ENCODE data around the gene ROPN1L. TPM values are rescaled to one million over a fixed set of nuclear protein-coding genes. Genes with fewer than 3 reads are reported as not detected.

The ROPN1L gene
- total RNA-seq (2016; rRNA removed; fragmentation: Illumina TruSeq; extraction: Trizol) (not detected in 2 replicates), polyA plus RNA-seq (2011; rRNA removed) (0.08 TPM in 1 of 2 replicates, not detected in the other), polyA minus RNA-seq (2011; rRNA and poly(A)+ RNA removed; ENCODE audit: low replicate concordance) (0.23 and 0.62 TPM in 2 replicates), Bru-seq, nascent RNA (percentile 28 among the genes with signal in this experiment), BruChase-seq, experiment 1, labeled RNA remaining after a 6-hour chase (percentile 36 among the genes with signal in this experiment), BruChase-seq, experiment 2, labeled RNA remaining after a 2-hour chase (percentile 25 among the genes with signal in this experiment)
- not detected in 2 replicates for total RNA-seq (2016; cell fraction: cytosol; rRNA removed; fragmentation: Illumina TruSeq; extraction: Trizol; ENCODE audit: low read depth)
- total RNA-seq (2016; cell fraction: insoluble cytoplasmic fraction; rRNA removed; fragmentation: Illumina TruSeq; extraction: Trizol) = not detected in 2 replicates
- not detected in 2 replicates for total RNA-seq (2016; cell fraction: membrane; rRNA removed; fragmentation: Illumina TruSeq; extraction: Trizol)
- not detected in 2 replicates for total RNA-seq (2016; cell fraction: nucleus; rRNA removed; fragmentation: Illumina TruSeq; extraction: Trizol)
- 0.11 TPM in 1 of 2 replicates, not detected in the other for polyA plus RNA-seq (2011; cell fraction: cytosol; rRNA removed)
- polyA plus RNA-seq (2011; cell fraction: nucleus; rRNA removed) = 0.14 and 0.66 TPM in 2 replicates
- not detected in 2 replicates for polyA plus RNA-seq (2012)
- polyA plus RNA-seq (2016; cell fraction: cytosol; fragmentation: Illumina TruSeq; extraction: Trizol; ENCODE audit: low read depth) = not detected in 2 replicates
- polyA plus RNA-seq (2016; cell fraction: insoluble cytoplasmic fraction; fragmentation: Illumina TruSeq; extraction: Trizol; ENCODE audit: low read depth) = not detected in 2 replicates
- not detected in 2 replicates for polyA plus RNA-seq (2016; cell fraction: membrane; fragmentation: Illumina TruSeq; extraction: Trizol; ENCODE audit: low read depth)
- not detected in 2 replicates for polyA plus RNA-seq (2016; cell fraction: nucleus; fragmentation: Illumina TruSeq; extraction: Trizol; ENCODE audit: insufficient read depth, low read depth)
- polyA minus RNA-seq (2011; cell fraction: cytosol; rRNA and poly(A)+ RNA removed) = not detected in 2 replicates
- polyA minus RNA-seq (2011; cell fraction: nucleus; rRNA and poly(A)+ RNA removed) = 0.99 and 1.3 TPM in 2 replicates
- long read RNA-seq, experiment 1 = 0 reads
- long read RNA-seq, experiment 2 = 0 reads

DNA sequence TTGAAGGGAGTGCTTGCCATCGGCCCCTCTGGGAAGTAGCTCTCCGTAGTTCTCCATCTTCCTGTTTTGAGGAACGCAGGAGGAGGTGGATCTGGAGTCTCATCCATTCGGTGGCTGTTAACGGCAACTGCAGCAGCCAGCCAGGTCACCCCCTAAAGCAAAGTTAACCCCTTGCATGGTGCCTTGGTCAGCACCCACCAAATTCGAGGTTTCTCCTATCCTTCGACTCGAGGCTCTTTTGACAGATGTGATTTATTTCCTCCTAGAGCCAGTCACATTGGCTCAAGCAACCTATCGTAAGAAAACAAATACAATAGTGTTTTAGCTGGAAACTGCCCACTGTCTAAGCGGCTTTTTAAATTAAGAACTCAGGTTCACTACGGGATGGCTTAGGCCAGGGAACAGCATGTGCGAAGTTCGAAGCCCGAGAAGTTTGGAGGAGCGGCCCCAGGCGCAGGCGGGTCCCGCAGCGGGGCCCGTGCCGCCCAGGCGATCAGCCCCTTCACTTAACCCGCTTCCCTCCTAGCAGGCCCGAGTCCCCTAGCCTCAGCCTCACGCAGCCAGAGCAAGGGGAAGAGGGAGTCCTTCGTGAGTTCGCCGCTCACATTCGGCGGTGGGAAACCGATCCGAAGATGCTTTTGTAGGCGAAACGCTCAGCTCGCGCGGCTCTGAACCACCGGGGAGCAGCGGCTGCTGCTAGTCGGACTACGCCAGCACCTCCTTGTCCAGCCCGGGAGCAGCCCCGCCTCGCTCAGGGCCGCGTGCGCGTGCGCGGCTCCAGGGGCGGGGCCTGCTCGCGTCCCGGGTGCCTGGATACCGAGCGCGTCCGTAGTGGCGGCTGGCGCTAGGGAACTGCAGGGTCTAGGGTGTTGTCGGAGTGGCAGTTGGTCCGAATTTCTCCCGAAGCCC is at the start of gene ROPN1L:
ROPN1L (plus strand) TSS at position 797 of the 909 bp plus-strand sequence. CDS start 289 bp downstream, outside the sequence.
- H3K9ac ChIP-seq (ENCODE audit: insufficient read depth, low read depth, low read length) = peak within 1 kb of the TSS; percentile 40
- no peak within 1 kb of the TSS for H3K27ac ChIP-seq (ENCODE audit: extremely low read length, insufficient read depth, low read length)
- peaks cover 23% of the 10 kb centered on the region for H3K4me1 ChIP-seq (ENCODE audit: insufficient read depth, low read length)
- intact Hi-C loops (cut with micrococcal nuclease; ENCODE audit: unreplicated experiment) (no loop called here), in situ Hi-C loops (cut with HindIII; ENCODE audit: extremely low pct_ligation_motif_present, low pct_unique_long_range_greater_than_20kb) (no loop called here)
- no peaks in the 10 kb centered on the region for H3K79me2 ChIP-seq (ENCODE audit: insufficient read depth, low read length)
- peak; percentile 62 for DNase-seq (ENCODE audit: low spot score)
- FAIRE-seq = no peak
- WGBS (ENCODE audit: low lambda C conversion rate) = 1% methylated on average over 22 of the region's 63 CpGs
- ChIA-PET POLR2A (interaction anchor here (0.8 kb wide), 1 partner anchor 88 kb away, joined by 3 read pairs; the partner anchor contains the start of gene MARCHF6), CTCF (ENCODE audit: low intra/inter-chr PET ratio, low total read pairs) (no interaction called here)
- peak within 1 kb of the TSS; percentile 9 for H2AFZ ChIP-seq (ENCODE audit: low read length)
- H3K36me3 ChIP-seq (replicated peaks in 1 of 2; ENCODE audit: control insufficient read depth in 1 of 2, insufficient read depth in 2 of 2, low read length in 2 of 2) = 0 out of 5 replicates have a peak, but pooled peaks cover 0 to 4% of the 10 kb centered on the region in 2 experiments
- peak within 1 kb of the TSS; percentile 94 for H3K4me2 ChIP-seq (ENCODE audit: low read depth, low read length)
- ATAC-seq = peak; percentile 97
- H4K20me1 ChIP-seq (ENCODE audit: insufficient read depth, low read length) = no peaks in the 10 kb centered on the region
- H3K4me3 ChIP-seq (replicated peaks in 1 of 3; ENCODE audit: insufficient read depth in 1 of 3, low read depth in 2 of 3, low read length in 3 of 3) = peak within 1 kb of the TSS; percentile 56 to 83 (median 65)
- H3K27me3 ChIP-seq (ENCODE audit: control insufficient read depth in 1 of 2, insufficient read depth in 2 of 2, low read length in 2 of 2) = peaks cover 0 to 15% of the 10 kb centered on the region in 2 experiments; a peak in 3 of 5 replicates
- no TSS peak for BruUV-seq (replicated peaks)
- H3K9me3 ChIP-seq (ENCODE audit: low read length) = no peaks in the 10 kb centered on the region
- TF ChIP-seq ZEB1 (IDR thresholded peaks at IDR 0.05; ENCODE audit: insufficient replicate concordance, low read depth) = no peak
- TF ChIP-seq, protein P1, sequence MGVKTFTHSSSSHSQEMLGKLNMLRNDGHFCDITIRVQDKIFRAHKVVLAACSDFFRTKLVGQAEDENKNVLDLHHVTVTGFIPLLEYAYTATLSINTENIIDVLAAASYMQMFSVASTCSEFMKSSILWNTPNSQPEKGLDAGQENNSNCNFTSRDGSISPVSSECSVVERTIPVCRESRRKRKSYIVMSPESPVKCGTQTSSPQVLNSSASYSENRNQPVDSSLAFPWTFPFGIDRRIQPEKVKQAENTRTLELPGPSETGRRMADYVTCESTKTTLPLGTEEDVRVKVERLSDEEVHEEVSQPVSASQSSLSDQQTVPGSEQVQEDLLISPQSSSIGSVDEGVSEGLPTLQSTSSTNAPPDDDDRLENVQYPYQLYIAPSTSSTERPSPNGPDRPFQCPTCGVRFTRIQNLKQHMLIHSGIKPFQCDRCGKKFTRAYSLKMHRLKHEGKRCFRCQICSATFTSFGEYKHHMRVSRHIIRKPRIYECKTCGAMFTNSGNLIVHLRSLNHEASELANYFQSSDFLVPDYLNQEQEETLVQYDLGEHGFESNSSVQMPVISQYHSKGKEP (CRISPR knock-in tag; IDR thresholded peaks at IDR 0.05) = no peak
- TF ChIP-seq, protein P2, sequence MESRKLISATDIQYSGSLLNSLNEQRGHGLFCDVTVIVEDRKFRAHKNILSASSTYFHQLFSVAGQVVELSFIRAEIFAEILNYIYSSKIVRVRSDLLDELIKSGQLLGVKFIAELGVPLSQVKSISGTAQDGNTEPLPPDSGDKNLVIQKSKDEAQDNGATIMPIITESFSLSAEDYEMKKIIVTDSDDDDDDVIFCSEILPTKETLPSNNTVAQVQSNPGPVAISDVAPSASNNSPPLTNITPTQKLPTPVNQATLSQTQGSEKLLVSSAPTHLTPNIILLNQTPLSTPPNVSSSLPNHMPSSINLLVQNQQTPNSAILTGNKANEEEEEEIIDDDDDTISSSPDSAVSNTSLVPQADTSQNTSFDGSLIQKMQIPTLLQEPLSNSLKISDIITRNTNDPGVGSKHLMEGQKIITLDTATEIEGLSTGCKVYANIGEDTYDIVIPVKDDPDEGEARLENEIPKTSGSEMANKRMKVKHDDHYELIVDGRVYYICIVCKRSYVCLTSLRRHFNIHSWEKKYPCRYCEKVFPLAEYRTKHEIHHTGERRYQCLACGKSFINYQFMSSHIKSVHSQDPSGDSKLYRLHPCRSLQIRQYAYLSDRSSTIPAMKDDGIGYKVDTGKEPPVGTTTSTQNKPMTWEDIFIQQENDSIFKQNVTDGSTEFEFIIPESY (CRISPR knock-in tag; IDR thresholded peaks at IDR 0.05) = no peak
- TF ChIP-seq, protein P3, sequence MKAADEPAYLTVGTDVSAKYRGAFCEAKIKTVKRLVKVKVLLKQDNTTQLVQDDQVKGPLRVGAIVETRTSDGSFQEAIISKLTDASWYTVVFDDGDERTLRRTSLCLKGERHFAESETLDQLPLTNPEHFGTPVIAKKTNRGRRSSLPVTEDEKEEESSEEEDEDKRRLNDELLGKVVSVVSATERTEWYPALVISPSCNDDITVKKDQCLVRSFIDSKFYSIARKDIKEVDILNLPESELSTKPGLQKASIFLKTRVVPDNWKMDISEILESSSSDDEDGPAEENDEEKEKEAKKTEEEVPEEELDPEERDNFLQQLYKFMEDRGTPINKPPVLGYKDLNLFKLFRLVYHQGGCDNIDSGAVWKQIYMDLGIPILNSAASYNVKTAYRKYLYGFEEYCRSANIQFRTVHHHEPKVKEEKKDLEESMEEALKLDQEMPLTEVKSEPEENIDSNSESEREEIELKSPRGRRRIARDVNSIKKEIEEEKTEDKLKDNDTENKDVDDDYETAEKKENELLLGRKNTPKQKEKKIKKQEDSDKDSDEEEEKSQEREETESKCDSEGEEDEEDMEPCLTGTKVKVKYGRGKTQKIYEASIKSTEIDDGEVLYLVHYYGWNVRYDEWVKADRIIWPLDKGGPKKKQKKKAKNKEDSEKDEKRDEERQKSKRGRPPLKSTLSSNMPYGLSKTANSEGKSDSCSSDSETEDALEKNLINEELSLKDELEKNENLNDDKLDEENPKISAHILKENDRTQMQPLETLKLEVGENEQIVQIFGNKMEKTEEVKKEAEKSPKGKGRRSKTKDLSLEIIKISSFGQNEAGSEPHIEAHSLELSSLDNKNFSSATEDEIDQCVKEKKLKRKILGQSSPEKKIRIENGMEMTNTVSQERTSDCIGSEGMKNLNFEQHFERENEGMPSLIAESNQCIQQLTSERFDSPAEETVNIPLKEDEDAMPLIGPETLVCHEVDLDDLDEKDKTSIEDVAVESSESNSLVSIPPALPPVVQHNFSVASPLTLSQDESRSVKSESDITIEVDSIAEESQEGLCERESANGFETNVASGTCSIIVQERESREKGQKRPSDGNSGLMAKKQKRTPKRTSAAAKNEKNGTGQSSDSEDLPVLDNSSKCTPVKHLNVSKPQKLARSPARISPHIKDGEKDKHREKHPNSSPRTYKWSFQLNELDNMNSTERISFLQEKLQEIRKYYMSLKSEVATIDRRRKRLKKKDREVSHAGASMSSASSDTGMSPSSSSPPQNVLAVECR (CRISPR knock-in tag; IDR thresholded peaks at IDR 0.05; ENCODE audit: borderline replicate concordance) = peak; percentile 96
- peak; percentile 76 for TF ChIP-seq ZNF121 (CRISPR knock-in tag; IDR thresholded peaks at IDR 0.05)
- no peak for TF ChIP-seq ZSCAN20 (CRISPR knock-in tag; IDR thresholded peaks at IDR 0.05; ENCODE audit: borderline replicate concordance)
- TF ChIP-seq DMAP1 (CRISPR knock-in tag; IDR thresholded peaks at IDR 0.05) = peak; percentile 47; the same call in 1 of the 2 replicates
- TF ChIP-seq, protein P4, sequence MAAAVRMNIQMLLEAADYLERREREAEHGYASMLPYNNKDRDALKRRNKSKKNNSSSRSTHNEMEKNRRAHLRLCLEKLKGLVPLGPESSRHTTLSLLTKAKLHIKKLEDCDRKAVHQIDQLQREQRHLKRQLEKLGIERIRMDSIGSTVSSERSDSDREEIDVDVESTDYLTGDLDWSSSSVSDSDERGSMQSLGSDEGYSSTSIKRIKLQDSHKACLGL (CRISPR knock-in tag; IDR thresholded peaks at IDR 0.05) = no peak; the same call in 1 of the 2 replicates
